H1 (cell line): Measurements from ENCODE around the gene TSPAN9. TPM values are rescaled to one million over a fixed set of nuclear protein-coding genes. Genes with fewer than 3 reads are reported as not detected.

Source experiments
- CTCF ChIA-PET: fragments of 300-600 bp; sonication (Branson Sonifier 250); formaldehyde crosslinking; loops from one replicate; lab custom pipeline; 2021; ENCODE audit not compliant: partially characterized antibody; lab: Charles Lee
- POLR2A ChIA-PET: fragments of 300-600 bp; sonication (Branson Sonifier 250); formaldehyde crosslinking; loops from one replicate; lab custom pipeline; 2021; ENCODE audit warnings: inconsistent platforms; ENCODE audit not compliant: partially characterized antibody; lab: Charles Lee
- DNase-seq, 2 experiments: peaks; one replicate each; pipeline versions ENCODE4 v3.0.0 to v3.0.0-alpha.2; 2010 to 2022; ENCODE audit warnings: low spot score in 2 of 2, low read depth in 1 of 2, mixed read lengths in 1 of 2
- FAIRE-seq: peaks from 2 replicates; lab custom pipeline; 2011; peaks lifted over from hg19 to GRCh38; lab: Jason Lieb, UNC
- H2AFZ ChIP-seq: 2 replicates; pipeline ENCODE4 v1.8.1; 2012; ENCODE audit warnings: low read length, inconsistent platforms
- H2AK5ac ChIP-seq: 2 replicates; pipeline ENCODE4 v1.6.1; 2013; ENCODE audit warnings: low read depth, low read length
- H2BK120ac ChIP-seq: replicated peaks from 2 replicates; pipeline ENCODE3; 2013; ENCODE audit warnings: low read depth, low read length, inconsistent platforms
- H2BK12ac ChIP-seq: 2 replicates; pipeline ENCODE4 v1.6.1; 2013; ENCODE audit warnings: low read depth, low read length
- H2BK15ac ChIP-seq: 2 replicates; pipeline ENCODE4 v1.6.1; 2013; ENCODE audit warnings: low read length
- H2BK20ac ChIP-seq: 2 replicates; pipeline ENCODE4 v1.6.1; 2013; ENCODE audit warnings: low read length
- H2BK5ac ChIP-seq: 2 replicates; pipeline ENCODE4 v1.6.1; 2013; ENCODE audit warnings: low read depth, low read length
- H3K14ac ChIP-seq: 2 replicates; pipeline ENCODE4 v1.6.1; 2013; ENCODE audit warnings: inconsistent platforms; ENCODE audit not compliant: insufficient read length
- H3K18ac ChIP-seq: 2 replicates; pipeline ENCODE4 v1.6.1; 2013; ENCODE audit warnings: low read length; ENCODE audit errors: extremely low read depth
- H3K23ac ChIP-seq: 2 replicates; pipeline ENCODE4 v1.6.1; 2013; ENCODE audit warnings: inconsistent platforms; ENCODE audit not compliant: insufficient read length
- H3K23me2 ChIP-seq: 2 replicates; pipeline ENCODE4 v1.6.1; 2013; ENCODE audit warnings: low read depth, low read length
- H3K27ac ChIP-seq: 2 replicates; pipeline ENCODE4 v1.6.1; 2011; ENCODE audit warnings: low read depth, low read length, inconsistent platforms
- H3K27me3 ChIP-seq, 4 experiments: replicated peaks in 1 of 4; 1 replicate in 1 of 4; 2 replicates in 3 of 4; pipeline versions ENCODE4 v1.6.1 to v1.8.1; 2011 to 2013; ENCODE audit warnings: low read length in 3 of 4, mild to moderate bottlenecking in 3 of 4, inconsistent platforms in 2 of 4, mixed read lengths in 2 of 4, moderate library complexity in 1 of 4; ENCODE audit not compliant: control insufficient read depth in 3 of 4, insufficient read depth in 3 of 4; ENCODE audit errors: extremely low read depth in 1 of 4
- H3K36me3 ChIP-seq, 4 experiments: 2 replicates each; pipeline versions ENCODE4 v1.6.1 to v1.8.1; 2011 to 2013; ENCODE audit warnings: mild to moderate bottlenecking in 4 of 4, low read length in 3 of 4, moderate library complexity in 2 of 4, control low read depth in 1 of 4, inconsistent platforms in 1 of 4; ENCODE audit not compliant: insufficient read depth in 4 of 4, control insufficient read depth in 2 of 4
- H3K4ac ChIP-seq: replicated peaks from 2 replicates; pipeline ENCODE3; 2013; ENCODE audit warnings: low read length, low read depth, mixed read lengths, inconsistent platforms; ENCODE audit not compliant: insufficient read length
- H3K4me1 ChIP-seq, 4 experiments: replicated peaks in 1 of 4; 1 replicate in 1 of 4; 2 replicates in 3 of 4; pipeline versions ENCODE4 v1.6.1 to v1.8.1; 2011 to 2013; ENCODE audit warnings: low read length in 3 of 4, inconsistent platforms in 2 of 4, mixed read lengths in 1 of 4; ENCODE audit not compliant: insufficient read depth in 4 of 4, control insufficient read depth in 3 of 4
- H3K4me2 ChIP-seq, 2 experiments: 2 replicates each; pipeline versions ENCODE4 v1.6.1 to v1.8.1; 2011 to 2013; ENCODE audit warnings: low read depth in 2 of 2, low read length in 2 of 2, control low read depth in 1 of 2, inconsistent platforms in 1 of 2, mild to moderate bottlenecking in 1 of 2; ENCODE audit not compliant: insufficient read depth in 1 of 2
- H3K4me3 ChIP-seq, 4 experiments: fragments of 200-600, 300-600 bp in 1 of 4; sonication (generic), shearing (Covaris generic), sonication (Bioruptor Twin) in 1 of 4; 2 replicates each; pipeline versions ENCODE4 v1.5.1 to v1.8.1; 2011 to 2016; ENCODE audit warnings: low read length in 4 of 4, low read depth in 3 of 4, control low read depth in 2 of 4, inconsistent platforms in 2 of 4, mild to moderate bottlenecking in 2 of 4, mixed read lengths in 1 of 4, moderate library complexity in 1 of 4; ENCODE audit not compliant: insufficient read depth in 2 of 4; ENCODE audit errors: extremely low read depth in 1 of 4
- H3K56ac ChIP-seq: replicated peaks from 2 replicates; pipeline ENCODE3; 2013; ENCODE audit warnings: low read depth, mild to moderate bottlenecking, mixed read lengths, low read length, inconsistent platforms; ENCODE audit not compliant: insufficient read length
- H3K79me1 ChIP-seq: 2 replicates; pipeline ENCODE4 v1.6.1; 2013; ENCODE audit warnings: low read depth, low read length, control low read depth
- H3K79me2 ChIP-seq, 2 experiments: 2 replicates each; pipeline versions ENCODE4 v1.6.1 to v1.8.1; 2012 to 2013; ENCODE audit warnings: low read length in 2 of 2, mild to moderate bottlenecking in 2 of 2, inconsistent platforms in 1 of 2; ENCODE audit not compliant: insufficient read depth in 2 of 2, control insufficient read depth in 1 of 2
- H3K9ac ChIP-seq, 4 experiments: replicated peaks in 1 of 4; 1 replicate in 1 of 4; 2 replicates in 3 of 4; pipeline versions ENCODE4 v1.6.1 to v1.8.1; 2011 to 2013; ENCODE audit warnings: low read depth in 3 of 4, low read length in 3 of 4, control low read depth in 2 of 4, mild to moderate bottlenecking in 2 of 4, moderate library complexity in 2 of 4, inconsistent platforms in 1 of 4; ENCODE audit errors: extremely low read depth in 1 of 4
- H3K9me3 ChIP-seq, 2 experiments: 2 replicates each; pipeline versions ENCODE4 v1.6.1 to v1.8.1; 2012 to 2013; ENCODE audit warnings: mild to moderate bottlenecking in 2 of 2, moderate library complexity in 2 of 2, control low read depth in 1 of 2, inconsistent platforms in 1 of 2, low read depth in 1 of 2, low read length in 1 of 2, mixed read lengths in 1 of 2; ENCODE audit not compliant: insufficient read depth in 2 of 2
- H4K20me1 ChIP-seq, 2 experiments: replicated peaks in 1 of 2; 2 replicates each; pipeline versions ENCODE3 to v1.8.1; 2011 to 2013; ENCODE audit warnings: inconsistent platforms in 2 of 2, low read length in 2 of 2, mild to moderate bottlenecking in 1 of 2; ENCODE audit not compliant: insufficient read depth in 2 of 2, control insufficient read depth in 1 of 2
- H4K5ac ChIP-seq: 2 replicates; pipeline ENCODE4 v1.6.1; 2013; ENCODE audit warnings: low read length, low read depth, mixed read lengths, inconsistent platforms; ENCODE audit not compliant: insufficient read length
- H4K8ac ChIP-seq: 2 replicates; pipeline ENCODE4 v1.8.0; 2013; ENCODE audit warnings: mild to moderate bottlenecking, moderate library complexity, low read length, inconsistent platforms; ENCODE audit not compliant: insufficient read depth; ENCODE audit errors: extremely low read depth
- H4K91ac ChIP-seq: replicated peaks from 2 replicates; pipeline ENCODE3; 2013; ENCODE audit warnings: low read length, mixed read lengths, inconsistent platforms; ENCODE audit not compliant: insufficient read length
- ASH2L ChIP-seq: fragments of 200-600, 300-600 bp; sonication (generic); IDR thresholded peaks from one replicate; pipeline ENCODE4 v1.7.1; 2017; ENCODE audit warnings: low read length
- BCL11A ChIP-seq, 2 experiments: IDR thresholded peaks; one replicate each; pipeline ENCODE4 v1.6.1; 2011; ENCODE audit warnings: low read depth in 2 of 2, low read length in 2 of 2, mild to moderate bottlenecking in 2 of 2
- RAD21 ChIP-seq, 2 experiments: IDR thresholded peaks in 1 of 2; conservative IDR thresholded peaks in 1 of 2; 2 replicates each; pipeline ENCODE4 v1.6.1; 2011; ENCODE audit warnings: low read depth in 2 of 2, low read length in 2 of 2, improper control_type of control experiment in 1 of 2, inconsistent platforms in 1 of 2, mild to moderate bottlenecking in 1 of 2, moderate library complexity in 1 of 2
- RXRA ChIP-seq: IDR thresholded peaks from 2 replicates; pipeline ENCODE4 v1.6.1; 2011; ENCODE audit warnings: low read depth, mild to moderate bottlenecking, low read length, moderate library complexity; ENCODE audit not compliant: insufficient read depth
- WGBS, 2 experiments: shearing (Covaris generic) in 1 of 2; methylation state at CpG; one replicate each; pipeline versions ENCODE4 v1.1.6 to v1.1.7; 2013 to 2015; ENCODE audit warnings: low lambda C conversion rate in 2 of 2, mixed read lengths in 2 of 2, inconsistent platforms in 1 of 2, low coverage in 1 of 2, missing lambda C conversion rate in 1 of 2; ENCODE audit not compliant: insufficient replicate concordance in 2 of 2, insufficient coverage in 1 of 2, insufficient read length in 1 of 2; ENCODE audit errors: extremely low coverage in 1 of 2, missing lambda C conversion rate in 1 of 2; 5-methylcytosine and 5-hydroxymethylcytosine counted together
- polyA plus RNA-seq, 7 experiments: library from polyadenylated mRNA; depleted of rRNA in 3 of 7; stranded (reverse) in 5 of 7; unstranded in 2 of 7; fragments of >200 nt in 5 of 7; fragments of 200-250 nt in 2 of 7; gene quantifications; 1 replicate in 5 of 7; 2 replicates in 1 of 7; 4 replicates in 1 of 7; pipeline versions ENCODE4 v1.2.1 to v1.2.3, GENCODE V29; 2011 to 2013; ENCODE audit warnings: missing spikeins in 2 of 7, mixed read lengths in 2 of 7
- total RNA-seq: library from RNA; stranded (reverse); fragmentation: NEBNext Ultra II Directional; extraction: Animal tissue kit (Norgen Biotek cat#: 25700); gene quantifications from 2 replicates; pipeline ENCODE4 v1.2.1, GENCODE V29; 2021

Gene TSPAN9
- total and polyA plus RNA-seq, 2 of the 8 experiments (the other 6 are each of a cell fraction or from before 2014, with no cell fraction given) = 11.5 to 29.1 TPM

- Histone ChIP-seq H3K4me1 (peaks cover 0 to 7% (median 3%) of the 10 kb centered on the region in 4 experiments; a peak in 3 of 7 replicates), H2BK12ac (0 out of 2 replicates have a peak overlapping the region, but pooled peaks have one; percentile 27), H3K27ac (no peak overlapping the region), H3K27me3 (no peaks in the 10 kb centered on the region; a peak in 1 of 7 replicates), H3K79me1 (no peaks in the 10 kb centered on the region), H2BK20ac (no peak overlapping the region; the same call in 1 of the 2 replicates), H3K36me3 (no peaks in the 10 kb centered on the region), H3K9me3 (peaks cover 6 to 8% of the 10 kb centered on the region in 2 experiments; a peak in 2 of 4 replicates), H3K4me3 (no peak overlapping the region), H4K5ac (no peak overlapping the region), H3K23me2 (no peaks in the 10 kb centered on the region), H3K56ac (no peak overlapping the region), H2AFZ (no peak overlapping the region), H2BK15ac (peak overlapping the region; percentile 33; the same call in 1 of the 2 replicates), H3K4me2 (no peak overlapping the region), H3K79me2 (no peaks in the 10 kb centered on the region), H2BK5ac (no peak overlapping the region), H3K18ac (no peak overlapping the region), H2BK120ac (no peak overlapping the region), H4K8ac (no peak overlapping the region), H3K9ac (no peak overlapping the region), H4K91ac (no peak overlapping the region), H2AK5ac (no peak overlapping the region), H3K14ac (no peak overlapping the region), H3K4ac (no peak overlapping the region), H4K20me1 (no peaks in the 10 kb centered on the region), H3K23ac (no peak overlapping the region)
- FAIRE-seq (no peak), DNase-seq (no peak)
- ChIA-PET CTCF (interaction anchor here (1.1 to 4.7 kb wide), 4 partner anchors 11 to 48 kb away, joined by 3 to 26 read pairs (median 8); no protein-coding TSS in a partner anchor), POLR2A (interaction anchor here (0.6 kb wide), 1 partner anchor 16 kb away, joined by 3 read pairs; no protein-coding TSS in a partner anchor)
- no peak for TF ChIP-seq BCL11A (IDR thresholded peaks at IDR 0.05; ENCODE audit: low read depth in 2 of 2, low read length in 2 of 2)
- TF ChIP-seq ASH2L = no peak
- TF ChIP-seq RAD21 (IDR thresholded peaks at IDR 0.05 in 1 of 2, conservative IDR thresholded peaks at IDR 0.05 in 1 of 2; ENCODE audit: low read depth in 2 of 2, low read length in 2 of 2) = no peak
- no peak for TF ChIP-seq RXRA
- WGBS, 2 experiments = 81% methylated on average over 3 of the region's 3 CpGs; no CpG with 5 or more reads in 1 of the 2 experiments
Measured at GRCh38 chr12:3061501-3062215, 15.5 kb upstream of the TSPAN9 start.
